Sigmoid colon (tissue), 7 donors: Measurements from ENCODE around the gene RAI14. TPM values are rescaled to one million over a fixed set of nuclear protein-coding genes. Genes with fewer than 3 reads are reported as not detected.

Experiments used
- DNase-seq: peaks from one replicate; pipeline ENCODE4 v3.0.0-alpha.2; 2019
- H3K27ac ChIP-seq, 4 donors: fragments of 200-600 bp; sonication (generic); one replicate each; pipeline ENCODE4 v1.5.1; 2016 to 2019; ENCODE audit warnings: mild to moderate bottlenecking in 1 of 4
- H3K27me3 ChIP-seq, 3 donors: fragments of 200-600 bp; sonication (generic); one replicate each; pipeline ENCODE4 v1.5.1; 2019; ENCODE audit warnings: mild to moderate bottlenecking in 1 of 3
- H3K36me3 ChIP-seq, 4 donors: fragments of 200-600 bp; sonication (generic); one replicate each; pipeline ENCODE4 v1.5.1; 2016 to 2019
- H3K4me1 ChIP-seq, 4 donors: fragments of 200-600 bp; sonication (generic); one replicate each; pipeline ENCODE4 v1.5.1; 2017 to 2019
- H3K4me3 ChIP-seq, 4 donors: fragments of 200-600 bp; sonication (generic); one replicate each; pipeline ENCODE4 v1.5.1; 2017 to 2019; ENCODE audit warnings: mild to moderate bottlenecking in 2 of 4, moderate library complexity in 1 of 4
- H3K9me3 ChIP-seq, 4 donors: fragments of 200-600 bp in 3 of 4; sonication (generic) in 3 of 4; one replicate each; pipeline versions ENCODE4 v1.5.1 to v1.6.1; 2013 to 2019
- EP300 ChIP-seq, 4 donors: sonication (generic); formaldehyde crosslinking; IDR thresholded peaks; one replicate each; pipeline ENCODE4 v1.6.1; 2017; ENCODE audit warnings: antibody characterized with exemption in 4 of 4
- POLR2A ChIP-seq, 2 donors: fragments of 450-650 bp; IDR thresholded peaks; one replicate each; pipeline ENCODE4 v1.6.1; 2016; ENCODE audit warnings: antibody characterized with exemption in 2 of 2, mild to moderate bottlenecking in 2 of 2, moderate library complexity in 2 of 2
- POLR2AphosphoS5 ChIP-seq, 4 donors: sonication (generic); formaldehyde crosslinking; IDR thresholded peaks; one replicate each; pipeline ENCODE4 v1.6.1; 2017; ENCODE audit warnings: antibody characterized with exemption in 4 of 4
- WGBS, 2 donors: extraction: QIAGEN DNeasy Blood & Tissue Kit; methylation state at CpG; one replicate each; pipeline ENCODE4 v1.1.7; 2013; 5-methylcytosine and 5-hydroxymethylcytosine counted together
- intact Hi-C: fragments of 100-400 bp; cut with DNase I; formaldehyde crosslinking; loops from one replicate; pipeline ENCODE4 v1.15.1; 2023
- polyA plus RNA-seq, 3 donors: library from polyadenylated mRNA; stranded (reverse); fragments of 200-250 nt; gene quantifications; one replicate each; pipeline ENCODE4 v1.2.3, GENCODE V29; 2013
- total RNA-seq, 4 donors: library from RNA; depleted of rRNA; stranded (reverse); fragments of >200 nt; gene quantifications; one replicate each; pipeline ENCODE4 v1.1.0, GENCODE V29; 2016
- TF ChIP-seq, protein P1 (sequence below), 4 experiments: fragments of 450-650 bp in 3 of 4; fragments of 200-600 bp in 1 of 4; IDR thresholded peaks; one replicate each; pipeline ENCODE4 v1.5.1; 2016 to 2019; ENCODE audit warnings: antibody characterized with exemption in 4 of 4, mild to moderate bottlenecking in 3 of 4, moderate library complexity in 2 of 4
- donor health status: healthy with polysubstance abuse.
- donor health status: Bipolar disorder and iron deficiency.
- donor health status: healthy.

The RAI14 gene
- total and polyA plus RNA-seq, 7 donors, result 6.7 to 89.5 (median 23.4) TPM

DNA sequence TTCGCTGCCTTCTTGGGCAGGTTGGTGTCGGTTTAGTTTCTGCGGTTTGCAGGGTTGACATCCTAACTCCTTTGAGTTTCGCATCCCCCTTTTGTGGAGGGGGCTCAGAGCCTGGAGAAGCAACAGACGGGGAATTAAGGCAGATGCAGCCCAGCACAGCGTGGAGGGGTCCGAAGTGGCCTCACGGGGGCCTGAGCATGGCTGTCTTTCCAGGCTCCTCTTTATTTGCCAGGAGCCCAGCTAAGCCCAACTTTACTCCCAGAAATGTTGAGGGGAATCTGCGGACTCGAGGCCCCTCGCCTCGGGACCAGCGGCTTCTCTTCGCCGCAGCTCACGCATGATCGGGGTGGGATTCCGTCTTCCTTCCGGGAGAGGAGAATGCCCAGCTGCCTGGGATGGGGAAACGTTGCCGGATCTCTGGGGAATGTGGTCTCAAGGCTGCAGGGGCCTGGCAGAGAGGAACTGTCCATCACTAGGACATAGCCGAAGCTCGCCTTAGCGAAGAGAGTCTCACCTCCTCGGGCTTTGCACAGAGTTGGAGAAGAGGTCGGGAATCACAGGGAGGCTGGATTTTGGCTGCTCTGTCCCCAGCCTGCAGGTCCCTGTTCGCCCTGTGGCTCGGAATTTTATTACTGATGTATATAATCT, 1.3 kb downstream of the RAI14 start:
- Histone ChIP-seq H3K9me3 (no peaks in the 10 kb centered on the region), H3K36me3 (no peaks in the 10 kb centered on the region), H3K4me3 (peak overlapping the region; percentile 67 to 93 (median 82)), H3K4me1 (peaks cover 0 to 33% (median 18%) of the 10 kb centered on the region in 4 donors), H3K27ac (peak overlapping the region; percentile 94 to 98 (median 96)), H3K27me3 (no peaks in the 10 kb centered on the region)
- DNase-seq, result peak; percentile 68
- 2 to 8% methylated on average over 28 of the region's 28 CpGs for WGBS, 2 donors
- peak in 2 of 4 donors; percentile 12 to 40 for TF ChIP-seq POLR2AphosphoS5 (IDR thresholded peaks at IDR 0.05)
- TF ChIP-seq, protein P1, sequence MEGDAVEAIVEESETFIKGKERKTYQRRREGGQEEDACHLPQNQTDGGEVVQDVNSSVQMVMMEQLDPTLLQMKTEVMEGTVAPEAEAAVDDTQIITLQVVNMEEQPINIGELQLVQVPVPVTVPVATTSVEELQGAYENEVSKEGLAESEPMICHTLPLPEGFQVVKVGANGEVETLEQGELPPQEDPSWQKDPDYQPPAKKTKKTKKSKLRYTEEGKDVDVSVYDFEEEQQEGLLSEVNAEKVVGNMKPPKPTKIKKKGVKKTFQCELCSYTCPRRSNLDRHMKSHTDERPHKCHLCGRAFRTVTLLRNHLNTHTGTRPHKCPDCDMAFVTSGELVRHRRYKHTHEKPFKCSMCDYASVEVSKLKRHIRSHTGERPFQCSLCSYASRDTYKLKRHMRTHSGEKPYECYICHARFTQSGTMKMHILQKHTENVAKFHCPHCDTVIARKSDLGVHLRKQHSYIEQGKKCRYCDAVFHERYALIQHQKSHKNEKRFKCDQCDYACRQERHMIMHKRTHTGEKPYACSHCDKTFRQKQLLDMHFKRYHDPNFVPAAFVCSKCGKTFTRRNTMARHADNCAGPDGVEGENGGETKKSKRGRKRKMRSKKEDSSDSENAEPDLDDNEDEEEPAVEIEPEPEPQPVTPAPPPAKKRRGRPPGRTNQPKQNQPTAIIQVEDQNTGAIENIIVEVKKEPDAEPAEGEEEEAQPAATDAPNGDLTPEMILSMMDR (IDR thresholded peaks at IDR 0.05), result no peak
- intact Hi-C loops, result loop anchor here (2.0 to 10.0 kb wide), 4 partner anchors 103 to 260 kb away; partner anchors contain the start of genes BRIX1 and RAD1

DNA sequence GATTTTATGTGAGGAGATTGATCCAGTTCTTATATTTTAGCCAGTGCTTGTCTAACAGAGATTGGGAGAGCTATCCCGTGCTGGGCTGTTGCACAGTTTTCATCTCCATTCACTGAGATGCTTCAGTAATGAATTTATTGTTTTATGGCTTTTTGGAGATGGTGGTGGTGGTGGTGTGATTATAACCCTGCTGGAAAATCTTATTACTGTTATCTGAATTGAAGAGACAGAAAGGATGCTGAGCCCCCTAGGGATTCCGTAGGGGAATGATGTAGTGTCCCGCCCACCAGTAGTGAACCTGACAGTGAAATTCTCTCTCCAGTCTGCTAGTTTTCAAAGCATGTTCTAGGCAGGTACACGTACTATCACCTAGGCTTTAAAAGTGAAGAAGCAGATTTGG, 1.9 kb downstream of the RAI14 start:
- no peaks in the 10 kb centered on the region for H3K36me3 ChIP-seq
- peak overlapping the region; percentile 94 to 98 (median 96) for H3K27ac ChIP-seq
- intact Hi-C loops, result loop anchor here (2.0 to 10.0 kb wide), 4 partner anchors 103 to 259 kb away; partner anchors contain the start of genes BRIX1 and RAD1
- H3K4me1 ChIP-seq, result peaks cover 0 to 27% (median 18%) of the 10 kb centered on the region in 4 donors
- 40 to 58% methylated on average over 4 of the region's 4 CpGs for WGBS, 2 donors
- peak overlapping the region; percentile 67 to 93 (median 82) for H3K4me3 ChIP-seq
- H3K9me3 ChIP-seq, result no peaks in the 10 kb centered on the region
- TF ChIP-seq EP300 (IDR thresholded peaks at IDR 0.05) (no peak), POLR2A (IDR thresholded peaks at IDR 0.05) (no peak), POLR2AphosphoS5 (IDR thresholded peaks at IDR 0.05) (no peak)
- TF ChIP-seq, protein P1 (IDR thresholded peaks at IDR 0.05), result no peak
- no peak for DNase-seq
- no peaks in the 10 kb centered on the region for H3K27me3 ChIP-seq

DNA sequence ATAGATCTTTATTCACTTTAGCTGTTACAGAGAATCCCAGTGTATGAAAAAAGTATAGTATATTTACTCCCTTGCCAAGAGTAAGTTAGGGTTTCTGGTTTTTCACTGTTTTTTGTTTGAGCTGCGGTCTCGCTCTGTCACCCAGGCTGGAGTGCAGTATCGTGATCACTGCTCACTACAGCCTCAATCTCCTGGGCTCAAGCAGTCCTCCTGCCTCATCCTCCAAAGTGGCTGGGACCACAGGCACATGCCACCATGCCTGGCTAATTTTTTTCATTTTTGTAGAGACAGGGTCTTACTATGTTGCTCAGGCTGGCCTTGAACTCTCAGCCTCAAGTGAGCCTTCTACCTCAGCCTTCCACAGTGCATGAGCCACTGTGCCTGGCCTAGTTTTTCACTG, 3.0 kb downstream of the RAI14 start:
- no peak for DNase-seq
- Histone ChIP-seq H3K4me3 (no peak overlapping the region), H3K9me3 (no peaks in the 10 kb centered on the region), H3K27me3 (no peaks in the 10 kb centered on the region), H3K27ac (peak overlapping the region in 1 of 4 donors; percentile 96), H3K36me3 (no peaks in the 10 kb centered on the region), H3K4me1 (peaks cover 0 to 25% (median 18%) of the 10 kb centered on the region in 4 donors)
- TF ChIP-seq POLR2AphosphoS5 (IDR thresholded peaks at IDR 0.05) (no peak), EP300 (IDR thresholded peaks at IDR 0.05) (no peak), POLR2A (IDR thresholded peaks at IDR 0.05) (no peak)
- TF ChIP-seq, protein P1 (IDR thresholded peaks at IDR 0.05), result no peak
- intact Hi-C loops, result loop anchor here (5.0 to 10.0 kb wide), 3 partner anchors 104 to 258 kb away; partner anchors contain the start of genes BRIX1 and RAD1
- 96% methylated on average over 3 of the region's 3 CpGs for WGBS, 2 donors

DNA sequence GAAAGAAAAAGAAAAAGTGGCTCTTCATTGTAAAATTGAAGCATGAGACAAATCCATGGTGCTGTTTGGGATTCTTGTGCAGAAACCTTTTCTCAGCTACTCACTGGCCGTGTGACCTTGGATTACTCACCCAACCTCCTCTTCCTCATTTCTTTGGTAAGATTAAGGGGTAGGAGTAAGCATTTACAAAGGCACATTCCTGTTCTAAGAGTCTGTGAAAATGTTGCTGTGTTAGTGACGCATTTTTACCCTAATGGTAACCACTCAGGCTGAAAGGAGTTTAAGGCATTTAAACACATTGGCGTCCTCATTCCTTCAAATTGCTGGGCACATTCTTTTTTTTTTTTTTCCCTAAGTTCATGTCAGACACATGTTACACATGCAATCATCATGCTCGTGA, 4.3 kb downstream of the RAI14 start:
- Histone ChIP-seq H3K36me3 (no peaks in the 10 kb centered on the region), H3K27ac (peak overlapping the region in 1 of 4 donors; percentile 6), H3K9me3 (no peaks in the 10 kb centered on the region), H3K4me1 (peaks cover 0 to 23% (median 15%) of the 10 kb centered on the region in 4 donors), H3K4me3 (no peak overlapping the region), H3K27me3 (no peaks in the 10 kb centered on the region)
- TF ChIP-seq EP300 (IDR thresholded peaks at IDR 0.05) (no peak), POLR2A (IDR thresholded peaks at IDR 0.05) (no peak), POLR2AphosphoS5 (IDR thresholded peaks at IDR 0.05) (no peak)
- TF ChIP-seq, protein P1 (IDR thresholded peaks at IDR 0.05), result no peak
- intact Hi-C loops, result no loop called here
- WGBS, 2 donors, result 90% methylated on average over 4 of the region's 4 CpGs
- no peak for DNase-seq
